ENCODE results near the gene SNTG2.

SNTG2 gene

GRCh38 chr2:925711-926110, 24.9 kb upstream of the SNTG2 start:
- H3K27ac ChIP-seq = no peak overlapping the region
- H3K4me3 ChIP-seq = no peak overlapping the region

GRCh38 chr2:926259-926793, 24.3 kb upstream of the SNTG2 start:
- H3K27ac ChIP-seq = no peak overlapping the region
- H3K4me3 ChIP-seq = no peak overlapping the region

- H3K4me3 ChIP-seq = no peak overlapping the region
- H3K27ac ChIP-seq = no peak overlapping the region
Observed at GRCh38 chr2:926896-927295, 23.8 kb upstream of the SNTG2 start.

- no peak overlapping the region for H3K27ac ChIP-seq
- no peak overlapping the region for H3K4me3 ChIP-seq
Observed at GRCh38 chr2:929011-929735, 21.5 kb upstream of the SNTG2 start.

GRCh38 chr2:929925-930324, 20.7 kb upstream of the SNTG2 start:
- Histone ChIP-seq H3K27ac (no peak overlapping the region), H3K4me3 (no peak overlapping the region)

- H3K4me3 ChIP-seq = no peak overlapping the region
- no peak overlapping the region for H3K27ac ChIP-seq
Observed at GRCh38 chr2:930935-931334, 19.7 kb upstream of the SNTG2 start.

GRCh38 chr2:932320-933115, 18.1 kb upstream of the SNTG2 start:
- no peak overlapping the region for H3K4me3 ChIP-seq
- H3K27ac ChIP-seq = no peak overlapping the region

GRCh38 chr2:933734-934295, 16.8 kb upstream of the SNTG2 start:
- H3K4me3 ChIP-seq = no peak overlapping the region
- no peak overlapping the region for H3K27ac ChIP-seq

GRCh38 chr2:937530-937929, 13.1 kb upstream of the SNTG2 start:
- no peak overlapping the region for H3K27ac ChIP-seq
- H3K4me3 ChIP-seq = no peak overlapping the region

- H3K27ac ChIP-seq = no peak overlapping the region
- no peak overlapping the region for H3K4me3 ChIP-seq
Observed at GRCh38 chr2:938181-939005, 12.3 kb upstream of the SNTG2 start.

GRCh38 chr2:939936-940601, 10.6 kb upstream of the SNTG2 start:
- H3K27ac ChIP-seq = no peak overlapping the region
- H3K4me3 ChIP-seq = no peak overlapping the region

GRCh38 chr2:941871-942270, 8.8 kb upstream of the SNTG2 start:
- no peak overlapping the region for H3K4me3 ChIP-seq
- H3K27ac ChIP-seq = no peak overlapping the region

- no peak overlapping the region for H3K27ac ChIP-seq
- H3K4me3 ChIP-seq = no peak overlapping the region
Observed at GRCh38 chr2:942775-943460, 7.7 kb upstream of the SNTG2 start.

- H3K27ac ChIP-seq = no peak overlapping the region
- no peak overlapping the region for H3K4me3 ChIP-seq
Observed at GRCh38 chr2:943461-943797, 7.2 kb upstream of the SNTG2 start.

- Histone ChIP-seq H3K4me3 (no peak overlapping the region), H3K27ac (no peak overlapping the region)
Observed at GRCh38 chr2:943821-944220, 6.8 kb upstream of the SNTG2 start.

- Histone ChIP-seq H3K4me3 (no peak overlapping the region), H3K27ac (no peak overlapping the region)
Observed at GRCh38 chr2:944693-945092, 6.0 kb upstream of the SNTG2 start.

- no peak overlapping the region for H3K4me3 ChIP-seq
- no peak overlapping the region for H3K27ac ChIP-seq
Observed at GRCh38 chr2:945104-945503, 5.5 kb upstream of the SNTG2 start.

GRCh38 chr2:946073-946948, 4.3 kb upstream of the SNTG2 start:
- Histone ChIP-seq H3K27ac (no peak overlapping the region), H3K4me3 (no peak overlapping the region)
